BLaER1 (cell line): ENCODE results near the gene CLSTN2.

Experiments
- H3K27ac ChIP-seq: shearing (Covaris generic); formaldehyde crosslinking; 2 replicates; pipeline ENCODE4 v1.8.1; 2022
- H3K27me3 ChIP-seq: shearing (Covaris generic); formaldehyde crosslinking; 2 replicates; pipeline ENCODE4 v1.8.1; 2022
- H3K36me3 ChIP-seq: shearing (Covaris generic); formaldehyde crosslinking; 2 replicates; pipeline ENCODE4 v1.8.1; 2022
- H3K4me1 ChIP-seq: shearing (Covaris generic); formaldehyde crosslinking; 2 replicates; pipeline ENCODE4 v1.8.1; 2022
- H3K4me2 ChIP-seq: shearing (Covaris generic); formaldehyde crosslinking; 2 replicates; pipeline ENCODE4 v1.8.1; 2022
- H3K4me3 ChIP-seq: shearing (Covaris generic); formaldehyde crosslinking; 2 replicates; pipeline ENCODE4 v1.8.1; 2022
- H3K9ac ChIP-seq: shearing (Covaris generic); formaldehyde crosslinking; 2 replicates; pipeline ENCODE4 v1.8.1; 2022
- H3K9me3 ChIP-seq: shearing (Covaris generic); formaldehyde crosslinking; 2 replicates; pipeline ENCODE4 v1.8.1; 2022
- H4K20me1 ChIP-seq: shearing (Covaris generic); formaldehyde crosslinking; 2 replicates; pipeline ENCODE4 v1.8.1; 2022
- Cebpa-rat ChIP-seq: shearing (Covaris generic); IDR thresholded peaks from 2 replicates; pipeline ENCODE4 v1.8.1; 2022

Gene CLSTN2

DNA sequence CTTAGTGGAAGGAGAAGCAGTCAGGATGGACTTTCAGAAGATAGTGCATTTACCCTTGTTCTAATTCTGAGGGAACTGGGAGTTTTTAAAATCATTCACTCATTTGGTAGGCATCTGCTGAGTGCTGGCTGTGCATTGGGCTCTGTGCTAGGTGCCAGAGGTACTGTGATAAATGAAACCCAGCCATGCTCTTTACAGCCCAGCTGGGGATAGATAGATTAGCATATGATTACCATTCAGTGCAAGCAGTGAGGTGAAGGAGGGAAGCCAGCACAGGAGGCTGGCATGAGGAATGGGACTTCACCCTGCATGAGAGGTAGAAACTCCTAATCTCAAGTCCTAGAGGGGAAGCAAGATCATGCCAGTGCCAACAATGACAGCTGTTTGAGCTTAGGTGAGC, 381.0 kb downstream of the CLSTN2 start:
- H3K9me3 ChIP-seq: no peaks in the 10 kb centered on the region
- no peaks in the 10 kb centered on the region for H3K4me1 ChIP-seq
- H3K27me3 ChIP-seq: no peaks in the 10 kb centered on the region
- no peaks in the 10 kb centered on the region for H4K20me1 ChIP-seq
- TF ChIP-seq Cebpa-rat: no peak
- H3K36me3 ChIP-seq: no peaks in the 10 kb centered on the region
- no peak overlapping the region for H3K27ac ChIP-seq
- no peak overlapping the region for H3K9ac ChIP-seq
- H3K4me3 ChIP-seq: no peak overlapping the region
- no peak overlapping the region for H3K4me2 ChIP-seq

DNA sequence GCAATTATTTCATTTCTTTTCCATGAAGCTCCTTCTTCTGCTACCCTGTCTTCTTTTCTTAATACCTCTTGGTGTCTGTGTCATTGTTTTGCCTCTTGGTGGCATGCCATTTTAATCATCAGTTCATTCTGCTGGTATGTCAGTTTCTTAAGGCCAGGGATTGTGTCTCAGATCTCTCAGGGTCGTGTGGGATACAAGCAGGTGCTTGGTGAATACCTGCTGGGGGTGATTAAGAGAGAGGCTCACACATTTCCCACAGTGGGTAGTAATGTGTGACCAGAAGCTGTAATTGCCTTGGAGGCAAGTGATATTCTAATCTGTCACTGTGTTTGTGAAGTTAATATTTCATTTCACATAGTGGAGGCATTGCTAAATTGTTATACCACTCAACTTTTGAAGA, 381.5 kb downstream of the CLSTN2 start:
- Histone ChIP-seq H3K9me3 (no peaks in the 10 kb centered on the region), H3K4me3 (no peak overlapping the region), H3K9ac (no peak overlapping the region), H3K4me1 (no peaks in the 10 kb centered on the region), H4K20me1 (no peaks in the 10 kb centered on the region), H3K4me2 (no peak overlapping the region), H3K27ac (no peak overlapping the region), H3K36me3 (no peaks in the 10 kb centered on the region), H3K27me3 (no peaks in the 10 kb centered on the region)
- no peak for TF ChIP-seq Cebpa-rat

GRCh38 chr3:140316868-140317400, 381.9 kb downstream of the CLSTN2 start:
- Histone ChIP-seq H3K4me1 (no peaks in the 10 kb centered on the region), H3K27me3 (no peaks in the 10 kb centered on the region), H3K9me3 (no peaks in the 10 kb centered on the region), H3K4me3 (no peak overlapping the region), H3K4me2 (no peak overlapping the region), H3K27ac (no peak overlapping the region), H4K20me1 (no peaks in the 10 kb centered on the region), H3K36me3 (no peaks in the 10 kb centered on the region), H3K9ac (no peak overlapping the region)
- no peak for TF ChIP-seq Cebpa-rat

DNA sequence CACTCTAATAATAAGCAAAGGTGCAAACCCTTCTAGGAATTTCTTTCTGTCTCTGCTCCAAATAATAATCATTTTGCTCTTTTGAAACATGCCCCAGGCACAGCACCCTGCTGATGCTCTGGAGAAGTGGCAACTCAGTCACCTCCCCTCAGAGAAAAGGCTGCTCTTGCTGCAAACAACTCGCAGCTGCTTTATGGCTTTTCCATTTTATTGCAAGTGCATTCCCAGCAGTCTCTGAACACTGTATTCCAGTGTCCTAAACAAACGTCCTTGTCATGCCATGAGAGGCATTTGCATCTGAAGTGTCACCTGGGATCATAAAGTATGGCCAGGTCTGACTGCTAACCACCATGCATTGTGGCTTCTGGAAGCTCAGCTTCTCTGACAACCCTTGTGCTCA, 384.8 kb downstream of the CLSTN2 start:
- no peak overlapping the region for H3K27ac ChIP-seq
- H3K4me2 ChIP-seq: no peak overlapping the region
- H3K4me1 ChIP-seq: no peaks in the 10 kb centered on the region
- no peak overlapping the region for H3K4me3 ChIP-seq
- H4K20me1 ChIP-seq: no peaks in the 10 kb centered on the region
- no peak overlapping the region for H3K9ac ChIP-seq
- no peak for TF ChIP-seq Cebpa-rat
- H3K27me3 ChIP-seq: no peaks in the 10 kb centered on the region
- H3K36me3 ChIP-seq: no peaks in the 10 kb centered on the region
- H3K9me3 ChIP-seq: no peaks in the 10 kb centered on the region

GRCh38 chr3:140323561-140323960, 388.6 kb downstream of the CLSTN2 start:
- no peaks in the 10 kb centered on the region for H3K9me3 ChIP-seq
- H3K9ac ChIP-seq: no peak overlapping the region
- H3K27me3 ChIP-seq: no peaks in the 10 kb centered on the region
- no peak for TF ChIP-seq Cebpa-rat
- no peak overlapping the region for H3K27ac ChIP-seq
- H4K20me1 ChIP-seq: no peaks in the 10 kb centered on the region
- no peaks in the 10 kb centered on the region for H3K36me3 ChIP-seq
- H3K4me2 ChIP-seq: no peak overlapping the region
- H3K4me1 ChIP-seq: no peaks in the 10 kb centered on the region
- no peak overlapping the region for H3K4me3 ChIP-seq

GRCh38 chr3:140332131-140332530, 397.1 kb downstream of the CLSTN2 start:
- H3K27me3 ChIP-seq: no peaks in the 10 kb centered on the region

GRCh38 chr3:140334132-140334929, 399.3 kb downstream of the CLSTN2 start:
- Histone ChIP-seq H3K27me3 (no peaks in the 10 kb centered on the region), H3K9ac (no peak overlapping the region), H3K27ac (no peak overlapping the region), H3K4me2 (no peak overlapping the region), H3K36me3 (no peaks in the 10 kb centered on the region), H3K9me3 (no peaks in the 10 kb centered on the region), H3K4me3 (no peak overlapping the region), H4K20me1 (no peaks in the 10 kb centered on the region), H3K4me1 (peaks cover 9% of the 10 kb centered on the region; the same call in 1 of the 2 replicates)
- TF ChIP-seq Cebpa-rat: no peak

More at GRCh38 chr3:140332131-140332530, 397.1 kb downstream of the CLSTN2 start:
- peaks cover 9% of the 10 kb centered on the region; the same call in 1 of the 2 replicates for H3K4me1 ChIP-seq
- H3K9ac ChIP-seq: no peak overlapping the region
- H3K36me3 ChIP-seq: no peaks in the 10 kb centered on the region
- H3K4me2 ChIP-seq: no peak overlapping the region
- TF ChIP-seq Cebpa-rat: no peak
- no peak overlapping the region for H3K27ac ChIP-seq
- no peaks in the 10 kb centered on the region for H3K9me3 ChIP-seq
- no peaks in the 10 kb centered on the region for H4K20me1 ChIP-seq
- no peak overlapping the region for H3K4me3 ChIP-seq

- Histone ChIP-seq H3K36me3 (no peaks in the 10 kb centered on the region), H3K9me3 (no peaks in the 10 kb centered on the region), H3K27ac (no peak overlapping the region), H3K4me3 (no peak overlapping the region), H3K27me3 (no peaks in the 10 kb centered on the region), H4K20me1 (no peaks in the 10 kb centered on the region), H3K4me1 (peaks cover 9% of the 10 kb centered on the region; the same call in 1 of the 2 replicates), H3K9ac (no peak overlapping the region), H3K4me2 (no peak overlapping the region)
- TF ChIP-seq Cebpa-rat: no peak
Measured at GRCh38 chr3:140336465-140336864, 401.5 kb downstream of the CLSTN2 start.

GRCh38 chr3:140338916-140339315, 403.9 kb downstream of the CLSTN2 start:
- no peak overlapping the region for H3K4me3 ChIP-seq
- H3K4me2 ChIP-seq: no peak overlapping the region
- TF ChIP-seq Cebpa-rat: no peak

DNA sequence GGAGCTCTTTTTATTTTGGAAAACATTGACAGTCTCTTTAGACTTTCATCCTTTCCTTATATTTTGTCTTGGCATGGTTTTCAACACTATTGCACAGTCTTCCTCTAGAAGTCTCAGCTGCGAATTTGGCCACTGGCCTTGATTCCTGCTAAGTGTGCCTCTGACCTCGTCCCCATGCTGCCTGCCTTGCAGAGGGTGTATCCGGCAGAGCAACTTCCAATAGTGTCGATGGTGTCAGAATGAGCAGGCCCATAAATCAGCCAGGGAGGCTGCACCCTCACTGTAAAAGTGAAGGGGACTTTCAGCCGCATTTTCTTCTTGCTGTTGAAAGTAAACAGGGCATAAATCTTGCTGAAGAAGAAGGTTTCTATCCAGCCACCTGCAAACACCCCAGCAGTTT, 406.2 kb downstream of the CLSTN2 start:
- Histone ChIP-seq H3K9ac (no peak overlapping the region), H3K27me3 (no peaks in the 10 kb centered on the region), H3K27ac (no peak overlapping the region), H3K4me3 (no peak overlapping the region), H3K36me3 (no peaks in the 10 kb centered on the region), H3K4me1 (no peaks in the 10 kb centered on the region), H3K9me3 (no peaks in the 10 kb centered on the region), H4K20me1 (no peaks in the 10 kb centered on the region), H3K4me2 (no peak overlapping the region)
- TF ChIP-seq Cebpa-rat: no peak

More at GRCh38 chr3:140338916-140339315, 403.9 kb downstream of the CLSTN2 start:
- Histone ChIP-seq H3K27ac (no peak overlapping the region), H4K20me1 (no peaks in the 10 kb centered on the region), H3K27me3 (no peaks in the 10 kb centered on the region), H3K9ac (no peak overlapping the region), H3K9me3 (no peaks in the 10 kb centered on the region), H3K4me1 (no peaks in the 10 kb centered on the region), H3K36me3 (no peaks in the 10 kb centered on the region)
